GM13976 (cell line): ENCODE measurements around the gene TSPAN12.

Experiments used
- DNase-seq: peaks from one replicate; pipeline ENCODE4 v3.0.0; 2012; ENCODE audit warnings: low spot score
- in situ Hi-C: fragments of 300-500 bp; cut with MboI; formaldehyde crosslinking; loops from one replicate; pipeline ENCODE4 v1.12.0; 2022; ENCODE audit warnings: low sequenced_read_pairs, mixed read lengths, inconsistent platforms; ENCODE audit not compliant: unreplicated experiment
- TF ChIP-seq, protein P1 (sequence below): IDR thresholded peaks from 2 replicates; pipeline ENCODE4 v1.5.1; 2012; ENCODE audit warnings: borderline replicate concordance, mild to moderate bottlenecking; ENCODE audit not compliant: insufficient read depth; ENCODE audit errors: extremely low read depth, missing control alignments, control extremely low read depth

Gene TSPAN12

DNA sequence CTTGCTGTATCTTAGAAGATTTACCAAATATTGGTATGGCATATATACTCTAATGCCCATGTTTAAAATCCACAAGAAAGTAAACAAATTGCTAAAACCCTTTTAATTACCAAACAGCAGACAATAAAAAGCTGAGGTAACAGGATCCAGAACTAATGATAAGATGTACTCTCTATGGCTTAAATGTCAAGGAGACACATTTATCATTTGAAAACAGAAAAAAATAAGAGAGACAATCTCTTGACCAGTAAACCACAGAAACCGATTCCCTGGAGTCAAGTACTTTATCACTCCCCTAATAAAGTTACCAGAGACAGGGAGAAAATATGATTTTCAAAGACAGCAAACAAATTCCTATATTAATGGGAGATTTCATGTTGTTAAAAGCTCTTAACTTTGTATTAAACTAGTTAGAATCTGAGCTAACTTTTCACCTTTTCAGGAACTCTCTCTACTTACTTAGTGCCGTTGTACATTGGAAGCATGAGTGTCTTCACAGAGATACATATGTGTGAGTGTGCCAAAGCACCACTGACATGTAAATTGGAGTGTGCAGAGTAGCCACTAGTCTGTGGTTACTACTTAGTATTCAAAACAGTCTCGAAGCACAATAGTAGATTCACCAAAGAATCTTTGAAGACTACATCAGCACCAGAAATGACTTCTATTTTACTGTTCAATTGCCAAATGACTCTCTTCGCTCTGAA is 44.2 kb downstream of the TSPAN12 start:
- TF ChIP-seq, protein P1, sequence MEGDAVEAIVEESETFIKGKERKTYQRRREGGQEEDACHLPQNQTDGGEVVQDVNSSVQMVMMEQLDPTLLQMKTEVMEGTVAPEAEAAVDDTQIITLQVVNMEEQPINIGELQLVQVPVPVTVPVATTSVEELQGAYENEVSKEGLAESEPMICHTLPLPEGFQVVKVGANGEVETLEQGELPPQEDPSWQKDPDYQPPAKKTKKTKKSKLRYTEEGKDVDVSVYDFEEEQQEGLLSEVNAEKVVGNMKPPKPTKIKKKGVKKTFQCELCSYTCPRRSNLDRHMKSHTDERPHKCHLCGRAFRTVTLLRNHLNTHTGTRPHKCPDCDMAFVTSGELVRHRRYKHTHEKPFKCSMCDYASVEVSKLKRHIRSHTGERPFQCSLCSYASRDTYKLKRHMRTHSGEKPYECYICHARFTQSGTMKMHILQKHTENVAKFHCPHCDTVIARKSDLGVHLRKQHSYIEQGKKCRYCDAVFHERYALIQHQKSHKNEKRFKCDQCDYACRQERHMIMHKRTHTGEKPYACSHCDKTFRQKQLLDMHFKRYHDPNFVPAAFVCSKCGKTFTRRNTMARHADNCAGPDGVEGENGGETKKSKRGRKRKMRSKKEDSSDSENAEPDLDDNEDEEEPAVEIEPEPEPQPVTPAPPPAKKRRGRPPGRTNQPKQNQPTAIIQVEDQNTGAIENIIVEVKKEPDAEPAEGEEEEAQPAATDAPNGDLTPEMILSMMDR = no peak
- in situ Hi-C loops = no loop called here
- no peak for DNase-seq

GRCh38 chr7:120813089-120813488 is 44.9 kb downstream of the TSPAN12 start:
- in situ Hi-C loops = no loop called here
- DNase-seq = no peak
- TF ChIP-seq, protein P1 = no peak

GRCh38 chr7:120809260-120809659 is 48.7 kb downstream of the TSPAN12 start:
- in situ Hi-C loops = no loop called here
- TF ChIP-seq, protein P1 = no peak
- no peak for DNase-seq

DNA sequence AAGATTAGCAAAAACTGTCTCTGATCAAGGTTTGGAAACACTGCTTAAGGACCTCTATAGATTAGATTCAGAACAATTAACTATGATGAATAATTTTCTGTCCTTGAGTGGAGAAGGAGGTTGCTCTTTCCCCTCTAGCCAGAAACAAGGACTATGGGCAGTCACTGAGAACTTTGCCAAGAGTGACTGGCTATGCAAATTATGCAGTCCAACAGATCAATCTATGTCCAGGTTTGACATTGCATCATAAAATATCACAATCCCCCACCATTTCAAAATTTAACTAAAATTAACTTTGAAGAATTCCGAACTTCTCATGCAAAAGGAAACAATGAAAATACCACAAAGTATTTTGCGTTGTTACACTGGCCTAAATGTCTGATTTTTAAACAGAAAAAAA is 50.6 kb downstream of the TSPAN12 start:
- no peak for DNase-seq
- in situ Hi-C loops = no loop called here
- TF ChIP-seq, protein P1 = no peak

DNA sequence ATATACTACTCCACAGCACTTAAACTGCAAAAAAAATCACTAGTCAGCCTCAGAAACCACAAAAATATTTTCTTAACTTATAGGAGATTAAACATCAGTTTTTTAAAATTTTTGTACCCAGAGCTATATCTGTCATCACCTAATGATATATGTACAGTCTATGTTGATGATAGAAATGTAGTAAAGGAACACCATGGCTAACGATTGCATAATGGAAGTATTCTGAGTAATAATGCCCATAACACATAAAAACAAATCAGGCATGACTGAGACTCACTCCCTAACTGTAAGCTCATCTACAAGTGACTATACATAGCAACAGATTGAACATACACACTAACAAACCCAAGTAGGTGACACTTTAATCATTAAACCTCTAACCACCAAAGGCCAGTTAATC is 51.3 kb downstream of the TSPAN12 start:
- in situ Hi-C loops = no loop called here
- peak; percentile 26 for DNase-seq
- TF ChIP-seq, protein P1 = no peak

DNA sequence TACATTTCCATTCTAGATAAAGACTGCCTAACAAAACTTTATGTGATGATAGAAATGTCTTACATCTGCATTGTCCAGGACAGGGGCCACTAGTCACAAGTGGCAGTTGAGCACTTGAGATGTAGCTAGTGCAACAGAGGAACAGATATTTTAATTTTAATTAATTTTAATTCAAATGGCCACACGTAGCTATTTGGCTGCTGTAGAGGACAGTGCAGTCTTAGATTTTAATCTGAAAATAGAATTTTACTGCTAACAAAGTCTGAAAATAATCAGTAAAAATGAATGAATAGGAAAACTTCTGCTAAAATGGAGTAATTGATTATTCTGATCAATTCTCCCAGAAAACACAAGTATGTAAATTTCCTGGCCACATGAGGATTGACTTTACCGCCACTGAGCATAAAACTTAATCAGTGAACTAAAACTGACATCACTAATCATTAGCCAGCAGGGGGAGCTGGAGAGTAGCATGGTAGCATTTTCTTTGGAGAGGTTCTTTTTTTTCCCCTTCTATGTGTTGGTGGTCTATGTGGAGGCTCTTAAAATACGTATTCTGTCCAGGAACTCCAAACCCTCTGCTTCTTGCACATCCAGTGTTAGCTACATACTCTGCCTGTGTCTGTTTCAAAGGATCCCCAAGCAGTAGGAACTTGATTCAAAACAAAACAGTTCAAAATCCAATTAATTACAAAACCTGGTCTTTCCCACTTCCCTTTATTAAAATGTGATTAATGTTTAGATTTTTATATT is 52.1 kb downstream of the TSPAN12 start:
- peak; percentile 51 for DNase-seq
- TF ChIP-seq, protein P1 = peak; percentile 67
- in situ Hi-C loops = no loop called here
